ENCODE data around the gene RUNDC3A. TPM values are rescaled to one million over a fixed set of nuclear protein-coding genes. Genes with fewer than 3 reads are reported as not detected.

Gene RUNDC3A
- total and polyA plus RNA-seq, 2 of the 8 experiments (the other 6 are each of a cell fraction or from before 2014, with no cell fraction given) = 6.4 to 13.8 TPM

- CTCF ChIA-PET (ENCODE audit: partially characterized antibody) = interaction anchor here (0.5 to 2.5 kb wide), 5 partner anchors 14 to 63 kb away, joined by 3 to 7 read pairs (median 4); no protein-coding TSS in a partner anchor
- Histone ChIP-seq H4K91ac (replicated peaks; ENCODE audit: insufficient read length, low read length) (no peak overlapping the region), H4K5ac (ENCODE audit: insufficient read length, low read depth, low read length) (no peak overlapping the region), H3K79me1 (ENCODE audit: low read depth, low read length) (no peaks in the 10 kb centered on the region), H3K9ac (replicated peaks in 1 of 4; ENCODE audit: extremely low read depth in 1 of 4, low read depth in 3 of 4, low read length in 3 of 4) (no peak overlapping the region), H2BK120ac (replicated peaks; ENCODE audit: low read depth, low read length) (no peak overlapping the region), H4K8ac (ENCODE audit: extremely low read depth, insufficient read depth, low read length) (no peak overlapping the region; the same call in 1 of the 2 replicates), H4K20me1 (replicated peaks in 1 of 2; ENCODE audit: control insufficient read depth in 1 of 2, insufficient read depth in 2 of 2, low read length in 2 of 2) (no peaks in the 10 kb centered on the region), H3K9me3 (ENCODE audit: insufficient read depth in 2 of 2, low read depth in 1 of 2, low read length in 1 of 2) (no peaks in the 10 kb centered on the region), H3K56ac (replicated peaks; ENCODE audit: insufficient read length, low read depth, low read length) (no peak overlapping the region), H3K79me2 (ENCODE audit: control insufficient read depth in 1 of 2, insufficient read depth in 2 of 2, low read length in 2 of 2) (no peaks in the 10 kb centered on the region), H2BK15ac (ENCODE audit: low read length) (no peak overlapping the region), H3K4me3 (ENCODE audit: extremely low read depth in 1 of 4, insufficient read depth in 2 of 4, low read depth in 3 of 4, low read length in 4 of 4) (no peak overlapping the region), H3K4ac (replicated peaks; ENCODE audit: insufficient read length, low read depth, low read length) (no peak overlapping the region), H2AK5ac (ENCODE audit: low read depth, low read length) (no peak overlapping the region), H3K27ac (ENCODE audit: low read depth, low read length) (no peak overlapping the region), H2BK5ac (ENCODE audit: low read depth, low read length) (no peak overlapping the region), H3K23ac (ENCODE audit: insufficient read length) (no peak overlapping the region), H2BK12ac (ENCODE audit: low read depth, low read length) (no peak overlapping the region), H3K23me2 (ENCODE audit: low read depth, low read length) (no peaks in the 10 kb centered on the region), H2AFZ (ENCODE audit: low read length) (no peak overlapping the region), H3K4me2 (ENCODE audit: insufficient read depth in 1 of 2, low read depth in 2 of 2, low read length in 2 of 2) (no peak overlapping the region), H3K18ac (ENCODE audit: extremely low read depth, low read length) (no peak overlapping the region; the same call in 1 of the 2 replicates), H3K27me3 (replicated peaks in 1 of 4; ENCODE audit: control insufficient read depth in 3 of 4, extremely low read depth in 1 of 4, insufficient read depth in 3 of 4, low read length in 3 of 4) (no peaks in the 10 kb centered on the region), H2BK20ac (ENCODE audit: low read length) (no peak overlapping the region), H3K14ac (ENCODE audit: insufficient read length) (no peak overlapping the region), H3K36me3 (ENCODE audit: control insufficient read depth in 2 of 4, insufficient read depth in 4 of 4, low read length in 3 of 4) (no peaks in the 10 kb centered on the region), H3K4me1 (replicated peaks in 1 of 4; ENCODE audit: control insufficient read depth in 3 of 4, insufficient read depth in 4 of 4, low read length in 3 of 4) (peaks cover 0 to 9% (median 3%) of the 10 kb centered on the region in 4 experiments; a peak in 4 of 7 replicates)
- TF ChIP-seq ASH2L (IDR thresholded peaks at IDR 0.05; ENCODE audit: low read length) (no peak), KDM5A (IDR thresholded peaks at IDR 0.05; ENCODE audit: low read length) (no peak), JUN (IDR thresholded peaks at IDR 0.05; ENCODE audit: low read depth, low read length) (no peak), RAD21 (IDR thresholded peaks at IDR 0.05 in 1 of 2, conservative IDR thresholded peaks at IDR 0.05 in 1 of 2; ENCODE audit: low read depth in 2 of 2, low read length in 2 of 2) (no peak), KDM4A (IDR thresholded peaks at IDR 0.05; ENCODE audit: low read depth, low read length, severe bottlenecking) (no peak), CBX8 (IDR thresholded peaks at IDR 0.05; ENCODE audit: borderline replicate concordance, low read depth, low read length) (no peak), EP300 (IDR thresholded peaks at IDR 0.05; ENCODE audit: borderline replicate concordance in 1 of 2, low read depth in 2 of 2, low read length in 2 of 2) (no peak), CHD2 (IDR thresholded peaks at IDR 0.05; ENCODE audit: low read length) (no peak), USF2 (IDR thresholded peaks at IDR 0.05; ENCODE audit: low read length) (no peak), JUND (IDR thresholded peaks at IDR 0.05; ENCODE audit: low read length) (no peak), SRF (IDR thresholded peaks at IDR 0.05; ENCODE audit: low read depth, low read length) (no peak)
- POLR2A ChIA-PET (ENCODE audit: partially characterized antibody) = interaction anchor here (0.5 to 1.6 kb wide), 5 partner anchors 19 to 47 kb away, joined by 3 to 4 read pairs (median 3); no protein-coding TSS in a partner anchor
- no peak for FAIRE-seq
- no peak for DNase-seq (ENCODE audit: low read depth in 1 of 2, low spot score in 2 of 2)
- 85% methylated on average over 6 of the region's 6 CpGs; no CpG with 5 or more reads in 1 of the 2 experiments for WGBS, 2 experiments (ENCODE audit: extremely low coverage in 1 of 2, insufficient coverage in 1 of 2, insufficient read length in 1 of 2, insufficient replicate concordance in 2 of 2, low coverage in 1 of 2, low lambda C conversion rate in 2 of 2, missing lambda C conversion rate in 1 of 2)
These were observed 35.4 kb upstream of the RUNDC3A start for GRCh38 chr17:44272954-44273353.
